K562 (cell line): ENCODE data around the gene PUSL1. TPM values are rescaled to one million over a fixed set of nuclear protein-coding genes. Genes with fewer than 3 reads are reported as not detected.

ENCODE experiments used
- CEBPG ChIP-seq, 3 experiments: fragments of 200-800 bp in 1 of 3; sonication (Bioruptor generic) in 1 of 3; sonication (generic) in 1 of 3; formaldehyde crosslinking in 1 of 3; IDR thresholded peaks in 2 of 3; conservative IDR thresholded peaks in 1 of 3; 2 replicates each; pipeline versions ENCODE4 v1.6.1 to v1.8.0; 2016 to 2022; ENCODE audit warnings: missing compliant biosample characterization in 2 of 3, missing genetic modification characterization in 2 of 3, mild to moderate bottlenecking in 1 of 3, missing genetic modification reagents in 1 of 3
- HCFC1 ChIP-seq: IDR thresholded peaks from 2 replicates; pipeline ENCODE4 v1.6.1; 2012; ENCODE audit warnings: low read depth, low read length, improper control_type of control experiment
- KAT2B ChIP-seq: IDR thresholded peaks from one replicate; pipeline ENCODE4 v1.6.1; 2012; ENCODE audit warnings: low read depth, mild to moderate bottlenecking, control low read depth, inconsistent platforms, low read length, moderate library complexity
- MCM7 ChIP-seq, 2 experiments: fragments of 450-650 bp; IDR thresholded peaks; 2 replicates each; pipeline ENCODE4 v1.6.1; 2016 to 2018
- NCOA1 ChIP-seq: fragments of 450-650 bp; IDR thresholded peaks from 2 replicates; pipeline ENCODE4 v1.6.1; 2016; ENCODE audit warnings: low read depth
- NR2F6 ChIP-seq: fragments of 450-650 bp; formaldehyde crosslinking; IDR thresholded peaks from 2 replicates; pipeline ENCODE4 v1.4.0; 2020; ENCODE audit warnings: mild to moderate bottlenecking
- PCBP2 ChIP-seq: fragments of 200-400 bp; formaldehyde crosslinking; IDR thresholded peaks from 2 replicates; pipeline ENCODE4 v1.6.1; 2018; ENCODE audit warnings: low read length, low read depth, mild to moderate bottlenecking, moderate library complexity; ENCODE audit not compliant: poor library complexity, severe bottlenecking
- POLR3G ChIP-seq: IDR thresholded peaks from 2 replicates; pipeline ENCODE4 v1.6.1; 2011; ENCODE audit not compliant: insufficient read length, insufficient replicate concordance; ENCODE audit errors: extremely low read depth
- PTBP1 ChIP-seq: fragments of 200-400 bp; formaldehyde crosslinking; IDR thresholded peaks from 2 replicates; pipeline ENCODE4 v1.6.1; 2017; ENCODE audit warnings: low read depth, low read length
- PTRF ChIP-seq: fragments of 450-650 bp; IDR thresholded peaks from 2 replicates; pipeline ENCODE4 v1.6.1; 2016; ENCODE audit warnings: mild to moderate bottlenecking, missing genetic modification characterization, missing compliant biosample characterization
- RBM22 ChIP-seq: fragments of 200-400 bp; formaldehyde crosslinking; IDR thresholded peaks from 2 replicates; pipeline ENCODE4 v1.6.1; 2018; ENCODE audit warnings: low read length, low read depth; ENCODE audit not compliant: poor library complexity, severe bottlenecking
- RBM34 ChIP-seq: fragments of 200-400 bp; formaldehyde crosslinking; IDR thresholded peaks from 2 replicates; pipeline ENCODE4 v1.6.1; 2018; ENCODE audit warnings: low read length, borderline replicate concordance; ENCODE audit not compliant: insufficient read depth
- SP1 ChIP-seq: sonication (generic); formaldehyde crosslinking; IDR thresholded peaks from 2 replicates; pipeline ENCODE4 v1.8.1; 2022; ENCODE audit warnings: mild to moderate bottlenecking, missing genetic modification reagents
- TCF3 ChIP-seq: sonication (generic); formaldehyde crosslinking; IDR thresholded peaks from 2 replicates; pipeline ENCODE4 v1.4.0; 2020; ENCODE audit warnings: mild to moderate bottlenecking, missing genetic modification reagents
- ZBED1 ChIP-seq: IDR thresholded peaks from 2 replicates; pipeline ENCODE4 v1.6.1; 2014
- ZNF232 ChIP-seq: sonication (generic); formaldehyde crosslinking; IDR thresholded peaks from 2 replicates; pipeline ENCODE4 v1.8.0; 2022; ENCODE audit warnings: mild to moderate bottlenecking, missing genetic modification reagents
- ZNF311 ChIP-seq: fragments of 250-450 bp; sonication (Bioruptor Pico); IDR thresholded peaks from 2 replicates; pipeline ENCODE4 v1.4.0; 2020; ENCODE audit warnings: mild to moderate bottlenecking, moderate library complexity
- ZNF57 ChIP-seq: fragments of 450-650 bp; formaldehyde crosslinking; IDR thresholded peaks from 2 replicates; pipeline ENCODE4 v1.4.0; 2020; ENCODE audit warnings: mild to moderate bottlenecking, moderate library complexity
- ZNF644 ChIP-seq: fragments of 200-800 bp; sonication (Bioruptor generic); IDR thresholded peaks from 2 replicates; pipeline ENCODE4 v1.6.1; 2016; ENCODE audit warnings: low read depth, missing genetic modification characterization, missing compliant biosample characterization
- polyA plus RNA-seq, 8 experiments: library from polyadenylated mRNA; depleted of rRNA in 4 of 8; stranded (reverse) in 5 of 8; unstranded in 3 of 8; fragments of >200 nt; fragmentation: Nextera tagmentation in 2 of 8; fragmentation: Illumina TruSeq in 1 of 8; extraction: Ambion mirVana in 2 of 8; extraction: Trizol in 1 of 8; gene quantifications; 2 replicates each; pipeline versions ENCODE4 v1.2.1 to v1.2.3, GENCODE V29; 2011 to 2014; ENCODE audit warnings: inconsistent platforms in 1 of 8, missing spikeins in 1 of 8
- total RNA-seq, 7 experiments: library from RNA; depleted of rRNA in 6 of 7; stranded (reverse); fragments of >200 nt in 6 of 7; fragmentation: Illumina TruSeq in 2 of 7; extraction: Trizol in 2 of 7; gene quantifications; 2 replicates each; pipeline versions ENCODE4 v1.2.1 to v1.2.3, GENCODE V29; 2011 to 2021; ENCODE audit warnings: low replicate concordance in 1 of 7
- TF ChIP-seq, protein P1 (sequence below): sonication (generic); formaldehyde crosslinking; IDR thresholded peaks from 2 replicates; pipeline ENCODE4 v1.8.0; 2022; ENCODE audit warnings: mild to moderate bottlenecking, missing genetic modification reagents
- TF ChIP-seq, protein P2 (sequence below): fragments of 250-450 bp; sonication (Bioruptor Pico); IDR thresholded peaks from 2 replicates; pipeline ENCODE4 v1.5.0; 2020; ENCODE audit warnings: mild to moderate bottlenecking
- TF ChIP-seq, protein P3 (sequence below): fragments of 250-450 bp; sonication (Bioruptor Pico); IDR thresholded peaks from 2 replicates; pipeline ENCODE4 v1.5.0; 2021; ENCODE audit warnings: mild to moderate bottlenecking, moderate library complexity

The PUSL1 gene
- total and polyA plus RNA-seq, 9 of the 15 experiments (the other 6 are each of a cell fraction or from before 2014, with no cell fraction given) = 0.62 to 86.9 (median 13.6) TPM

DNA sequence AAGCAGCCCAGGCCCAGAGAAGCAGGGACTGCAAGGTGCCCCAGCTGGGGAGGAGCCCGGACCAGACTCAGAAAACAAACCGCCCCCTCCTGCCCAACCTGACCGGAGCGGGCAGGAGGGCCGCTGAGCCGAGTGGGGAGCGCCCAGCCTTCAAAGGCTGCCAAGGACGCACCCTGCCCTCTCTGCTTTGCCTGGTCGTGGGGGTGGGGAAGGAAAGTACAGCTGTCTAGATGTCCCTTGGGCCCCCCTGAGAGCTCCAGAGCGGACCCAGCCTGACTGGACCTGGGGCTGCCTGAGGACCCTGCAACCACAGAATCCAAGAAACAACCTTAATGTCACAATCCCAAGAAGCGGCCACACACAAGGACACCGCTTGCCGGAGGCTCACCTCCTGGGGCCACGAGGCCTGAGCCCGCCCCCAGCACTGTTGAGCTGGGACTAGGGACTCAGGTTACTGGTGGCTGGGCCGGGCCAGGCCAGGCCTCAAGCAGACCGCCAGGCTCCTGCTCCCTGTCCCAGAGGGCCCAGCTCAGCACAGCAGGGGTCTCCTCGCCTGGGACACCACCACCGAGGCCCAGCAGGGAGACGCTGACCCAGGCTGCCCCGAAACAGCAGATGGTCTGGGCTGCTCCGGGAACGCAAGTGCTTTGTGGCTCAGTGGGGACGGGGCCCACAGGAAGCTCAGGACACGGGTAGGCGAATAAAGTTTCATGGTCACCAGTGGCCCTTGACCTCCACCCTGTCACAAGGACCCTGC, 39.4 kb downstream of the PUSL1 start (continued):
- TF ChIP-seq KAT2B = no peak
- TF ChIP-seq, protein P1, sequence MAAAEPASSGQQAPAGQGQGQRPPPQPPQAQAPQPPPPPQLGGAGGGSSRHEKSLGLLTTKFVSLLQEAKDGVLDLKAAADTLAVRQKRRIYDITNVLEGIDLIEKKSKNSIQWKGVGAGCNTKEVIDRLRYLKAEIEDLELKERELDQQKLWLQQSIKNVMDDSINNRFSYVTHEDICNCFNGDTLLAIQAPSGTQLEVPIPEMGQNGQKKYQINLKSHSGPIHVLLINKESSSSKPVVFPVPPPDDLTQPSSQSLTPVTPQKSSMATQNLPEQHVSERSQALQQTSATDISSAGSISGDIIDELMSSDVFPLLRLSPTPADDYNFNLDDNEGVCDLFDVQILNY (CRISPR knock-in tag) = no peak
- no peak for TF ChIP-seq MCM7 (IDR thresholded peaks at IDR 0.05)
- TF ChIP-seq TCF3 (CRISPR knock-in tag) = no peak
- TF ChIP-seq ZNF57 (CRISPR knock-in tag) = no peak
- TF ChIP-seq, protein P2, sequence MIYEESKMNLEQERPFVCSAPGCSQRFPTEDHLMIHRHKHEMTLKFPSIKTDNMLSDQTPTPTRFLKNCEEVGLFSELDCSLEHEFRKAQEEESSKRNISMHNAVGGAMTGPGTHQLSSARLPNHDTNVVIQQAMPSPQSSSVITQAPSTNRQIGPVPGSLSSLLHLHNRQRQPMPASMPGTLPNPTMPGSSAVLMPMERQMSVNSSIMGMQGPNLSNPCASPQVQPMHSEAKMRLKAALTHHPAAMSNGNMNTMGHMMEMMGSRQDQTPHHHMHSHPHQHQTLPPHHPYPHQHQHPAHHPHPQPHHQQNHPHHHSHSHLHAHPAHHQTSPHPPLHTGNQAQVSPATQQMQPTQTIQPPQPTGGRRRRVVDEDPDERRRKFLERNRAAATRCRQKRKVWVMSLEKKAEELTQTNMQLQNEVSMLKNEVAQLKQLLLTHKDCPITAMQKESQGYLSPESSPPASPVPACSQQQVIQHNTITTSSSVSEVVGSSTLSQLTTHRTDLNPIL (CRISPR knock-in tag) = no peak
- TF ChIP-seq ZNF232 = no peak
- no peak for TF ChIP-seq PTRF (tag)
- TF ChIP-seq CEBPG (CRISPR knock-in tag; IDR thresholded peaks at IDR 0.05) = 0 out of 2 replicates have a peak, but pooled peaks have one; percentile 27
- TF ChIP-seq CEBPG (tag; conservative IDR thresholded peaks at IDR 0.05 in 1 of 2, IDR thresholded peaks at IDR 0.05 in 1 of 2) = no peak
- no peak for TF ChIP-seq NR2F6 (CRISPR knock-in tag)
- no peak for TF ChIP-seq PCBP2
- TF ChIP-seq POLR3G = no peak
- TF ChIP-seq ZBED1 = no peak
- TF ChIP-seq ZNF644 (tag) = no peak
- no peak for TF ChIP-seq PTBP1
- no peak for TF ChIP-seq RBM34
- TF ChIP-seq SP1 (CRISPR knock-in tag) = no peak
- TF ChIP-seq NCOA1 = no peak
- TF ChIP-seq HCFC1 = no peak
- TF ChIP-seq RBM22 = peak; percentile 4
- TF ChIP-seq, protein P3, sequence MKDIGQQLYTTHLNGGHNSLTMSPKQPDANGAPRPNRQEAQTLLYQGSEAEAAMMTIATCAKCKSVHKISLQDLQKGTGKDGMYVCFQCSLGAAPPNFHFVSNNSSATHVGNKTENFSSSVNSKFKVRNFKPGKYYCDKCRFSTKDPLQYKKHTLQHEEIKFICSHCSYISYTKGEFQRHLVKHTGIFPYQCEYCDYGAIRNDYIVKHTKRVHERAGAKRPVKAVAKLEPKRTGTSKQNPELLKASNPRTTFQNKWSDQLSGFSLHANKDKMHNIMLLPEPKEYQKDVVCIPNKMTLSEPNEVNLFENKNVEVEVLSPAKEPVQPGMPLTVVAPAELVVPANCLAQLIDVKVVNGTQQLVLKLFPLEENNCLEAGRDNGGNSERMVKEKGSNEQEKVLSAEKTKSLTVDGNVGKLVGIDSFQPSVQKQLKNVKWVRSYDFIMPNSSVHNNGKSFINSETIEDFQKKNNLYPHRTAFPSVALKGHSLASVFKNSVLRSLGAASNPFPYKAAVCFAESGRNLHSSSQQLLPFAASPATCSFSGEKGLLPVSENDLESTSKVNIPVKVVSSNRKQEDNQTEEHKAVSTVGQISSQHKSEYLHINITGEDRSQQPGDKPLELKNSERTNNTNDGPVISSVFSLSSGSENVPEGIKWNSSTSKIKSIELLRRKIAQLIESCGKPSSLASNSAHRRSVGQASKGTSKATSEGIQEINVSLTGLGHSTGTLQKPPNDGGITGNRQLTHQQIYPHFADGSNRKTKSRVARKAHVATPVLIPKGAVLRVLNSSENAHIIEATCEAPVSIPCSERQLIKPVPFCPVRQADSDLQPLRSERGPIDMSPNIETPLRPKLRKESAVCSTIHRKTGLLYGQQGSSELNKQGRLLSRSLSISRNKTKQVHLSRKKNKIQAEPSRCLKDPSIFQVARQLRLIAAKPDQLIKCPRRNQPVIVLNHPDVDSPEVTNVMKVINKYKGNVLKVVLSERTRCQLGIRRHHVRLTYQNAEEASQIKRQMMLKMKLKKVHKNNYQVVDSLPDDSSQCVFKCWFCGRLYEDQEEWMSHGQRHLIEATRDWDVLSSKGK (CRISPR knock-in tag) = no peak
- TF ChIP-seq ZNF311 (CRISPR knock-in tag) = no peak
